Suppressor macrophage treated with lipopolysaccharide for 1 hour (primary cell): ENCODE data around the gene GAST.
"Not testable (repeated sequence)": the region's sequence is repeated elsewhere in the genome, so short reads cannot be mapped to it uniquely, and the experiment has no call there.

Experiments
- DNase-seq, 3 donors: peaks; one replicate each; pipeline ENCODE4 v3.0.0-alpha.2; 2020 to 2022

Gene GAST, protein sequence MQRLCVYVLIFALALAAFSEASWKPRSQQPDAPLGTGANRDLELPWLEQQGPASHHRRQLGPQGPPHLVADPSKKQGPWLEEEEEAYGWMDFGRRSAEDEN

DNA sequence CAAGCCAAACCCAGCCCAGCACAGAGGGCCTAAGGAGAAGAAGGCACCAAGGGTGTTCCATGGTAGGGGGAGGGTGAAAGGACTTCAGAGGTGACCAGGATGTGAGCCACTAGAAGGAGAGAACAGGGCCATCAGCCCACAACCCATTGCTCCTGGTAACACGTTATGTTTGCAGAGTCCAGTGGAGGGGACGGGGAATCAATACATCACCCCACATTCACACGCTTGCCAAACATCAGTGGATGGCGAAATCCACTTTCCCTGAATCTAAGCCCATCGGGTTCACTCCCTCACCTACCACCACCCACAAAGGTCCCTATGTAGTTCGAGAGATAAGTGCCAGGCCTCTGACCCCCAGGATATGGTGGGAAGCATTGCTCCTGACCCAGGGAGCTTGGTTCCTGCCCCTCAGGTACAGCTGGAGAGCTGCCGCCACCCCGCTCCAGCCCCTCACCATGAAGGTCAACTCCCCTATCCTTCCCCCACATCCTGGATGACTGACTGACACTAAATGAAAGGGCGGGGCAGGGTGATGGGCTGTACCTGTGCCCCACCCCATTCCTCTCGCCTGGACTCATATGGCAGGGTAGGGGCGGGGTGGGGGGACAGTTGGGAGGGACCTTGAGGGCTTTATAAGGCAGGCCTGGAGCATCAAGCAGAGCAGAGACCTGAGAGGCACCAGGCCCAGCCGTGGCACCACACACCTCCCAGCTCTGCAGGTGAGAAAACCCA is at the start of gene GAST:
Gene GAST, plus strand, starts transcription at position 663 of the 732 bp plus-strand sequence. CDS start 3,106 bp downstream, outside the sequence.
- DNase-seq = no peak

GRCh38 chr17:41663451-41664171 is 48.5 kb upstream of the GAST start:
- no peak for DNase-seq

GRCh38 chr17:41664172-41664457 is 48.0 kb upstream of the GAST start:
- DNase-seq = no peak

DNA sequence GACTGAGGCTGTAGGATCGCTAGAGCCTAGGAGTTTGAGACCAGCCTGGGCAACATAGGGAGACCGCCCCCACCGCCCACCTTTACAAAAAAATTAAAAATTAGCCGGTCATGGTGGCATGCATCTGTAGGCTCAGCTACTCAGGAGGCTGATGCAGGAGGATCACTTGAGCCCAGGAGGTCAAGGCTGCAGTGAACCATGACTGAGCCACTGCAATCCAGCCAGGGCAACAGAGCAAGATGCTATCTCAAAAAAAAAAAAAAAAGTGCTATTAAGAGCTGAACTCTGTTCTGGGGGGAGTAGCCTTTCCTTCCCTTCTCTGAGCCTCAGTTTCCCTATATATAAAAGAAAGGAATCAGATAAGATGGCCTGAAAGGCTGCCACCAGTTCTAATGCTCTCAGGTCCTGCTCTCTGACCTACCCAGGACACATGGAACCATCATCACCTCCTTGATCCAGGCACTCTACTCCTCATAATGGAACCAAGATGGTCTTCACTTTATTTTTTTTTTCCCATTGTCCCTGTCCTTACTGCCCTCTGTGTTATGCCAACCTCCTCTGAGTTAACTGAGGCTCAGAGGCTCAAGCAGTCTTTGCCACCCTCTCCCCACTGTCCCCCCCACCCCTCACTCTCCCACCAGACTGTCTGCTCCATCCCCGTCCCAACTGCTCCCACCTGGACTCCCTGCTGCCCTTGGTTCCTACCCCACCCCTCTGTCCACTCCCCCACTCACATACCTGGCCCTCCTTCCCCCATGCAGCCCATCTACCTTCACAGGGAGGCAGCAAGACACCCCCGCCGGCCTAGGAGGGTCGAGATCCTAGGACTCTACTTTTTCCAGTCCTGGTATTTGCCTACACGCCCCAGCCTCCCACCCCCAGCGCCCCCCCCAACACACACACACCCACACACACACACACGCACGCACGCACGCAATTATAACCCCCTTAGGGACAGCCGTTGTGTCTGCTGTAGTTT is 47.3 kb upstream of the GAST start:
- no peak for DNase-seq

- DNase-seq = peak; percentile 77 to 95 (median 90)
Measured at GRCh38 chr17:41665566-41666236, 46.4 kb upstream of the GAST start.

DNA sequence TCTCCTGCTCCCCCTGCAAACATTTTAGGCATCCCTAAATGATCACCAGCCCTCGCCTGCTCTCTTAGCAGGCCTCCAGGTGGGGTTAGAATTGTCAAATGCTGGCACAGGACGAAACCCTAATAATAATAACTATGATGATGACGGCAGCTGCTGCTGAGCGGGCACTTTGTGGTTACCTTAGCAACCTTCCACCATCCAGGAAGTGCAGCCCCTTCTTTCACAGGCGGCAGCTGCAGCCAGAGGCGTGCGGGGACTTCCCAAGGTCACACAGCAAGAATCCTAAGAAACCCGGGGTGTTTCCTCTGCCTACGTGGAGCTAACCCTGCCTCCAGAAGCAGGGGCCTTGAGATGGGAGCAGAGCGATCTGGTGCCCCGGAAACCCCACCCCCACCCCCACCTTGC is 45.9 kb upstream of the GAST start:
- DNase-seq = peak; percentile 80 to 89 (median 89)

DNA sequence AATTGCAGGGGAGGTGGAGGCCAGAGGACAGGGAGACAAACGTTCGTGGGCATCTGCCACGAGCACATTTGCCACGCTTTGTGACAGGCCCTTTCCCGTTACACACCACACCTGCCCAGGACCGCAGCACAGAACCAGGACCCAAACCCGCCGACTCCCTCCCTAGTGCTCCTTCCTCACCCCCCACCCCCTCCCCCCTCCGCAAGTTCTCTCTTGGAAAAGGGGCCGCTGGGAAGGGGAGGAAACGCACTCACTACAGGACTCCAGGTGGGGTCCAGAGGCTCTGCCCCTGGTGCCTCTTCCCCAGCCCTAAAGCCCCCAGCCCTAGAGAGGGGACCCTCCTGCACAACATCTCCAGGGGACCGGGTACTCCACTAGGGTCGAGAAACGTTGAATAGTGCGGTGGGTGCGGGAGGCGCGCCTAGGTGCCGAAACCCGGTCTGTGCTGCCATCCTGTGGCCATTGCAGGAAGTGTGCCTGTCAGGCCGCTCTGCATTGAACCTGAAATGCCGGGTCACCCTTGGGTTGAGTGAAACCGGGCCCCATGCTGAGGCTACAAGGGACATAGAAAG is 45.3 kb upstream of the GAST start:
- DNase-seq = peak; percentile 70 to 85 (median 80)

GRCh38 chr17:41667280-41668041 is 44.7 kb upstream of the GAST start:
- peak; percentile 52 to 79 (median 66) for DNase-seq

DNA sequence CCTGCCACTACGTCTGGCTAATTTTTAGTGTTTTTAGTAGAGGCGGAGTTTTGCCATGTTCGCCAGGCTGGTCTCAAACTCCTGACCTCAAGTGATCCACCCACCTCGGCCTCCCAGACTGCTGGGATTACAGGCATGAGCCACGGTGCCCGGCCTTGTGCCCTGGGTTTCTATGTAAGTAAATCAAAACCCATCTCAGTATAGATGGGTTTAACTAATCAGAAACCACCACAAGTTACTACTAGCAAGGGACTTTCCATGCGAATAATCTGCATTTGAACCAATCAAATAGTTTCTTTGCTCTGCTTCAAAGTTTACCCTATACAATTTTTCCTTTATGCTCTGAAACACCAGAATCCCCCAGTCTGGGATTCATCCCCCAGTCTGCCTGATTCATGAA is 40.0 kb upstream of the GAST start:
- DNase-seq = peak in 1 of 3 donors; percentile 47

DNA sequence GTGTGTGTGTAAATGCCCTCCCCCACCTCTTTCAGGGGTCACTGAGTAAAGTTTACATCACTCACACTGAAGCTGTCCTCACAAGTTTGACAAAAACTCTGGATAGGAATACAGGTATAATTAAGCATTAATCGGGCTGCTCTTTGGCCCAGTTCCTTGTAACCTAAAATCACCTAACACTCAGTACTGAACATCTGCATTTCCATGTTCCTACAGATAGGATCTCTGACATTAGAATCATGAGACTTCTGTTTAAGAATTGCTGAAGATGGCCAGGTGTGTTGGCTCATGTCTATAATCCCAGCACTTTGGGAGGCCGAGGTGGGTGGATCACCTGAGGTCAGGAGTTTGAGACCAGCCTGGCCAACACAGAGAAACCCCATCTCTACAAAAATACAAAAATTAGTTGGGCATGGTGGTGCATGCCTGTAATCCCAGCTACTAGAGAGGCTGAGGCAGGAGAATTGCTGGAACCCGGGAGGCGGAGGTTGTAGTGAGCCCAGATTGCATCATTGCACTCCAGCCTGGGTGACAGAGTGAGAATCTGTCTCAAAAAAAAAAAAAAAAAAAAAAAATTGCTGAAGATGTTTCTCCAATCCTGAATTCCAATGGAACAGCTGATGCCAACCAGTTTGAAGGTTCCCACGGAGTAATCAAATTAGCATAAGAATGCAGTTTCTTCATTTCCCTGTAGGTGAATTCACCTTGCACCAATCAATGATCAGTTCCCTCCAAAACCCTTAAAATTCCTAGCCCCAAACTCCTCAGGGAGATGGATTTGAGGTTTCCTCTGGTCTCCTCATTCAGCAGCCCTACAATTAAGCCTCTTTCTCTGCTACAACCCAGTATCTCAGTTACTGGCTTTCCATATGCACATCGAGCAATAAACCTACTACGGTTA is 36.7 kb upstream of the GAST start:
- DNase-seq = not testable (repeated sequence)

GRCh38 chr17:41676058-41676419 is 36.1 kb upstream of the GAST start:
- DNase-seq = no peak

DNA sequence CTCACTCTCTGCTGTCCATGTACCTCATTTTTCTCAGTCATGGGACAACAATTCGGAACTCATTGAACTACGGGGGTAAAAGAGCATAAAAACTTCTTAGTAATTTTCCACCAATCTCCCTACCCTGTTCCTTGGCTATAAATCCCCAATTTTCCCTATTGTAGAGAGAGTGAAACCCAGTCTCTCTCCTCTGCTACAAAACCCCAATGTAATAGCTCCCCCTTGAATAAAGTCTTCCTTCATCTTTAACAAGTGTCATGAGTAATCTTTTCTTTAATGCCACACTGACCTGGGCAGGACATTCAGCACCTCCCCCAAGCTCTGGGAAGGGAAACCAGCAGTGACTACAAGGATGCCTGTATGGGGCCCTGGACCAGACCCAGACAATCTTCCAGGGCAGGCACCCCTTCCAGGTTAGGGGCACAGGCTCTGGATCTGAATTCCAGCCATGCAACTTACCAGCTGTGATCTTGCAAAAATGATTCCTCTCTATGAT is 33.7 kb upstream of the GAST start:
- peak in 1 of 3 donors; percentile 41 for DNase-seq

DNA sequence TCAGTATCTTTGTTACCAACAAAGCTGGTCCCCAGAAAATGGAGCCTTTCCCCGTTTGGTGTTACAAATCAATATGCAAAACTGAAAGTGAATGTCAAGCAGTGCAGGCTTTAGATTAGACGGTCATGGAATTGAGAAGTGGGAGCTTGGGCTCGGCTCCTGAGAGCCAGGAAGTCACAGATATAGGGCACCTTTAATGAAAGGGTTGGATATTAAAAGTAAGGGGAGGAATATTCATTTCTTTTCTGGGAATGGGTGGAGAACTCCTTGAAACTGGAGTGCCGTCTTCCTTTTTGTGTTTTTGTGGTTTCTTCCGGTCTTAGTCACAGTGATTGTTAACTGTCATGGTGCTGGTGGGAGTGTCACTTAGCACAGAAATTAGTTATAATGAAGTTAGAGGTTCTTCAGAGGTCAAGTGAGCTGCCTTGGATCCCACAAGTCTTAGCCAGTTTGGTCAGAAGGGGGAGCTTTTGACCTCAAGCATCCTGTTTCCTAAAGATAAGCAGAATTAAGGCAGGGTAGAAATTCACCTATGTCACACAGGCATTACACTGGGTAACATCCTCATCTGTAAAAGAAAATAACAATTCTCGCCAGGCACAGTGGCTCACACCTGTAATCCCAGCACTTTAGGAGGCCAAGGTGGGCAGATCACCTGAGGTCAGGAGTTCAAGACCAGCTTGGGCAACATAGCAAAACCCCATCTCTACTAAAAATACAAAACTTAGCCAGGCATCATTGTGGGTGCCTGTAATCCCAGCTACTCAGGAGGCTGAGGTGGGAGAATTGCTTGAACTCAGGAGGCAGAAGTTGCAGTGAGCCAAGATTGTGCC is 33.0 kb upstream of the GAST start:
- peak; percentile 73 to 88 (median 80) for DNase-seq

DNA sequence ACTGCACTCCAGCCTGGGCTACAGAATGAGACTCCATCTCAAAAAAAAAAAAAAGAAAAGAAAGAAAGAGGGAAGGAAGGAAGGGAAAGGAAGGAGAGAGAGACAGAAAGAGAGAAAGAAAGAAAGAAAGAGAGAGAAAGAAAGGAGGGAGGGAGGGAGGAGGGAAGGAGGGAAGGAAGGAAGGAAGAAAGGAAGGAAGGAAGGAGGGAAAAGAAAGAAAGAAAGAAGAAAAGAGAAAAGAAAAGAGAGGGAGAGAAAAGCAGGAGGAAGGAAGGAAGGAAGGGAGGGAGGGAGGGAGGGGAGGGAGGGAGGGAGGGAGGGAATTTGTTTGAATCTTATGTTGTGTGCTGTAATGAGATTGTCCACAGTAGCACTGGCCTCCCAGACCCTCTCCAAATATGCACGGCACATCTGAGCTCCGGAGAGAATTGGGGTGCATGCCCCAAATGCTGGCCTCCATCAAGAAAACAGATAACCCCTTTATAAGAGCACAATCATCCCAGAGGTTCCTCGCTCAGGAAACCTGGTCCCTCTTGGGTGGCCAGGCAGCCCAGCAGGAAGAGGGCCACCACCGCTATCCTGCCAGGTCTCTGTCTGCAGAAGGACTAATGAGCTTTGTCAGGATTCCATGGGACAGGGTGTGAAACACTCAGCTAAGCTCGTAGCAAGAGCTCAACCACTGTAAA is 32.2 kb upstream of the GAST start:
- no peak for DNase-seq

- no peak for DNase-seq
Measured at GRCh38 chr17:41680426-41681040, 31.6 kb upstream of the GAST start.

- no peak for DNase-seq
Measured at GRCh38 chr17:41681776-41682175, 30.4 kb upstream of the GAST start.

DNA sequence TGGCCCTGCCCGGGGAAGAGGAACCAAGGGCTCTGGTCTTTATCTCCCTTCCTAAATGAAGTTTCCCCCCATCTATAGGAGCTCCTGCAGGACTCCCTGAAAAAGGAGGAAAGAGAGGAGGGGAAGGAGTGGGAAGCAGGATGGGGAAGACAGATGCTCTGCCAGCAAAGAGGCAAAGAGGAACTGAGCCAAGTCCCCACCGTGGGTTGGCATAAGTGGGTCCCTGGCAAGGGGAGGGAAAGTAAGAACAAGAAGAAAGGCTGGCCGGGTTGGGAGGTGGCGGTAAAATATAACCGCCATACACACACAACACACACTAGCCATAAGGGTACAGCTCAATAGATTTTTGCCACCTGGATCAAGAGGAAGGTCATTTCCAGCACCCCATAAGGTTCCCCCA is 29.5 kb upstream of the GAST start:
- DNase-seq = peak; percentile 53 to 68 (median 56)

DNA sequence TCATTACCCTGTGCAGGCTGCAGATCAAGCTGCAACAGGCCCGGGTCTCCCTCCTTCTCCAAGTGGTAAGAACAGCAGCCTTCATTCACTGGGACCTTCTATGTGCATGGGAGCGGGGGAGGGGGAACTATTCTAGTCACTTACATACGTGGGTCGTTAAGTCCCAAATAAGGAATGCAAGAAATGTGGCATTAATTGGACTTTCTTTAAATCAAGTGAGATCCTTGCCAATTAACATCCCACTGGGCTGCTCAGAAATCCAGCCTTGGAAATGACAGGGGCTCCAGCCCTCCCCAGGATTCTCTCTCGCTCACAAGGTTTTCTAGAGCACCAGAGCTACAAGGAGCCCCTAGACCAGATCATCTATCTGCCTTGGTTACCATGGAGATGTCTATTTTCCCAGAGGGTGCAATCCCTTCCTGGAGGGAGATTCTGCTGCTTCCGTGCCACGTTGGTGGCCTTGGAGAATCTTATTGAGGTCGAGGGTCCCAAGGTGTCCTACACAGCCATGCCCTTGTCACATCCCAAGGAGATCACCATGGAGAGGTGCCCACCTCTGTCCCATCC is 28.6 kb upstream of the GAST start:
- no peak for DNase-seq
